Activated CD4-positive, CD25-positive, alpha-beta regulatory T cell treated with anti-CD3 and anti-CD28 coated beads, Interleukin-2, amount 50 U/mL, for 16 hours (primary cell): ENCODE data around the gene D2HGDH.
"Not testable (repeated sequence)": the region's sequence is repeated elsewhere in the genome, so short reads cannot be mapped to it uniquely, and the experiment has no call there.

Source experiments
- DNase-seq: peaks from one replicate; pipeline ENCODE4 v3.0.0-alpha.2; 2020; ENCODE audit warnings: low read depth, low spot score

Gene D2HGDH

DNA sequence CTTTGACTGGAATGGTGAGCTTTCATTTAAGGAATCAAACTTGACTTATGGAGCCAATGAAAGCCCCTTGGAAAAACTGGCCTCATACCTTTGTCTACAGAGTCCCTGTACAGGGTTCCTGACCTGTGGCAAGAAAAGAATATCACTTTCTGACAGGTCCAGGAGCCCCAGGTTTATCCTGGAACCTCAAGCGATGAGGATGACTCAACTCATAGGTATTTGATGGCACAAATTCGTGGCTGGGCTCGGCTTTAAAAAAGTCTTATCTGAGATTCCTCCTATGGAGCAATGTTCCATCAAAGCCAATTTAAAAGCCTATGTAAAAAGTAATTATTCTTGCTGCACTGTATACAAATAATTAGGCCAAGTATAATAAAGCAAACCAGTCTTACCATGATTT, 57.0 kb downstream of the D2HGDH start:
- DNase-seq = not testable (repeated sequence)

DNA sequence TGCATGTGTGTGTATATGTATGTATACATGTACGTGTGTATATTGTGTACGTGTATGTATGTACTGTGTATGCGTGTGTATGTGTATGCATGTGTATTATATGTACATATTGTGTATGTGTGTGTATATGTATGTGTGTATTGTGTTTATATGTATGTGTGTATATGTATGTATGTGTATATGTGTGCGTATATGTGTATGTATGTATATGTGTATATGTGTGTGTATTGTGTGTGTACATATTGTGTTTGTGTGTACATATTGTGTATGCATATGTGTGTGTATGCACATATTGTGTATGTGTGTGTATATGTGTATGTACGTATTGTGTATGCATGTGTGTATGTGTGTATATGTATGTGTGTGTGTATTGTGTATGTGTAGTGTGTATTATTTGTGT, 59.0 kb downstream of the D2HGDH start:
- no peak for DNase-seq

DNA sequence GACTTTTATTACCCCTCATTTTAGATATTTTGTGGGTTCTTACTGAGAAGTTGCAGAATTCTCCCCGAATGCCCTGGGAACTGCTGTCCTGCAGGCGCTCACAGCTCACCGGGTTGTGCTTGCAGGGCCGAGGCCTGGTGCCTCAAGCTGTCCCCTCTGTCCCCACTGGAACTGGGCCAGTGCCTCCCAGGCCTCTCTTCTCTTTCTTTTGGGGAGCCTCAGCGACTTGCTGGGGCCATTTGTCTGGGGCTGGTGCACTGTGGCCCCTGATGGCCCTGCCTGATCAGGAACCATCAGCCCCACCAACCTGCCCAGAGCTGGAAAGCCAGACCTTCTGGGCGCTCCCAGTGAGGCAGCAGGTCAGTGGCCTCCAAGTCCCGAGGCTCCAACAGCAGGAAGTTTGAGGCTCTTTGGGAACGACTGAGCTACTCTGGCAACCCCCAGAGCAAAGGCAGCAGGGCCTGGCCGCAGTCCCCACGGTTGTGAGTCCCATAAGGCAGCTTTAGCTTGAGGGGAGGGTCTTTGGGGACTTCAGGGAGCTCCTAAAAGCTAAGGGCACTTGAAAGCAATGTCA, 59.9 kb downstream of the D2HGDH start:
- no peak for DNase-seq

DNA sequence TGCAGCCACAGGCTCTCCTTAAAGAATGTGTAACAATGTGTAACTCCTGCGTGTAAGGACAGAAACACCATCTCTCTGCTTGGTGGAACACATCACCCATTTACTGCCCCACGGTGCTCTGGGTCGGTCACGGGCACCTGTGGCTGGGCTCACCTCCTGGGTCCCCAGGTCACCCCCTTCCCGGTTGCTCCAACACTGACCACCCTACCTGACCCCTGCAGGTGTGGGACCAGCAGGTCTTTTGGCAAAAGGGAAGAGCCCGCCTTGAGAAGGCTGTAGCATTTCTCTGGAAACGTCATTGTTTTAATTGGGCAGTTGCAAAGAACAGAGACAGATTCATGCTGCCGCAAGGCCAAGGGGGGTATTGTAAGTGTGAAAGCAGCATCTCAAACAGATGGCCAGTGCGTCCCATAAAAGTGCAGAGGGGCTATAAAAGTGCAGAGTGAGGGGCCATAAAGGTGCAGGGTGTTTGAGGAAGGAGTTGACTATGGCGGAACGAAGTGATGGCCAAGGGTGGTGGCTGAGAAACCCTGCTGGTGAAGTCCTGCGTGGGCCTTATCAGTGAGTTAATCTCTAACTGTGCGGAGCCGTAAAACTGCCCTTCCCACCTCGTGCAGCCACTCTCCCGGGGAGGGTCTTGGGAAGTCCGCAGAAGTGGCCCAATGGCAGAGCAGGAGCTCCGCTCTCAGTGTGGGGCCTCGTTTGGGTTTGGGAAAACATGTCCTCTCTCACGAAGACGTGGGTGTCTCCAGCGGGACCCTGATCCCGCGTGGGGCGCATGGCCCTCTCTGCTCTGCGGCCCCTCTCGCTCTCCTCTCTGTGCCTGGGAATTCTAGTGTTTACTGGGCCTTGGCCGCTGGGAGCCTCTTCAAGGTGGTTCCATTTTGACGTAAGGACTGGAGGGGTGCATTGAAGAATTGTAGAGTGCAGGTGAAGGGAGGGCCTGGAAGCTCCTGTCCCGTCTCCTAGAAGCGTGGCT, 60.9 kb downstream of the D2HGDH start:
- no peak for DNase-seq

DNA sequence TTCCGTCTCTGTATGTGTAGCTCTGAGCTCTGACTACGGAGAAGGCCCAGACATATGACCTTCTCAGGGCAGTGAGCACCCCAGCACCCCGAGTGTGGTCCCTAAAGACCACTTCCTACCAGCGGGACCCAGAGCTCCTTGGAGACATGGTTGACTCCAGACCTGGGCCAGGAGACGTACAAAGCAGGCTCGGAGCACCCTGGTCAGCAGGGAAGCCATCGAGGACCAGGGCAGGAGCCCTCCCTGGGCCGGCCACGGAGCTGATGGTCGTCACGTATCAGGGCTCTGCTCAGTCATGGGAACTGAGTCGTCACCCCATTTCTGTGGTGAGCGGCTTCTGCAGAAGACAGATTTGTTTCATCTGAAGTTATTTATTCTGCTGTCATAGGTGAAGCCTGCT, 61.8 kb downstream of the D2HGDH start:
- no peak for DNase-seq

DNA sequence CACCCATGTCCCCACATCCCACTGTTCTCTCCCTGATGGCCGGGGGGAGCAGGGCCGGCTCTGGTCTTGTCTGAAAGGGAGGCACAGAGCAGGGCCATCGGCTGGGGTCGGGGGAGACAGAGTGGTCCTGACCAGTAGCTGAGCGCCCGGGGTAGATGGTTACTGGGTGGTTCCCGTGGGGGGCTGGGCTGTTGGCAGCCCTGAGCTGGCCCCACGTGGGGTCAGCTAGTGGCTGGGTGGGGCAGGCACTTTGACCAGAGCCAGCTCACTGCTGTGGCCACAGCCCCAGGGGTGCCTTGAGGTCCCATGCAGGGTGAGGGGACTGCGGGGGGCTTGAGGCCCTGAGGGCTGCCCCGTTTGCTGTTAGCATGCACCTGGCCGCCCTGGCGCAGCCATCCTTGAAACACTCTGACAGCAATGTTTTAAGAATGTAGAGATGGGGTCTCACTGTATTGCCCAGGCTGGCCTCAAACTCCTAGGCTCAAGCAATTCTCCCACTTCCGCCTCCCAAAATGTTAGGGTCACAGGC, 62.2 kb downstream of the D2HGDH start:
- DNase-seq = no peak

DNA sequence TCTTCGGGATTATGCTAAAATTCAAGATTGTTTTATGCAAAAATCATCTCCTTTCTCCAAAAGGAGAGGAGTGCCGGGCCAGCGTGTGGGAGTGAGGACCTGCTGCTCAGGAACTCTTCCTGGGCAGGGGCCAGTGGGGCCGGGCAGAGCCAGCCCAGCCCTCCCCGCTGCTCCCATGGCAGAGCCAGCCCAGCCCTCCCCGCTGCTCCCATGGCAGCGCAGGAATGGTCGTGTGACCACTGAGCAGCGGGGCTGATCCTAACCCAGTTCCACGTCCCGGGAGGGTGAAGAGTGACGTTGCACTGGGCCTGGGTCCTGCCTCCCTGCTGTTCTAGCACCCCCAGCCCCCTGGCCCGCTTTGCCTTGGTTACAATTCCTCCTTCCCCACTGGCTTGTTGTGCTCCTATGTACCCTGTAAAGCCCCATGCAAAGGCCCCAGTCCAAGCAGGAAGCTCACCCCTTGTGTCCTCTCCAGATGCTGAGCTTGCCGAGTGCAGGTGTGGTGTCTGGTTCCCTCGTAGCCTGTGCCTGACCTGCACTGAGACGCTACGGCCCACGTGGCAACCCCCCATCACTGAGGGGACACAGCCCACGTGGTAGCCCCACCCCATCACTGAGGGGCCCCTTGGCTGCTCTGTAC, 63.1 kb downstream of the D2HGDH start:
- no peak for DNase-seq

DNA sequence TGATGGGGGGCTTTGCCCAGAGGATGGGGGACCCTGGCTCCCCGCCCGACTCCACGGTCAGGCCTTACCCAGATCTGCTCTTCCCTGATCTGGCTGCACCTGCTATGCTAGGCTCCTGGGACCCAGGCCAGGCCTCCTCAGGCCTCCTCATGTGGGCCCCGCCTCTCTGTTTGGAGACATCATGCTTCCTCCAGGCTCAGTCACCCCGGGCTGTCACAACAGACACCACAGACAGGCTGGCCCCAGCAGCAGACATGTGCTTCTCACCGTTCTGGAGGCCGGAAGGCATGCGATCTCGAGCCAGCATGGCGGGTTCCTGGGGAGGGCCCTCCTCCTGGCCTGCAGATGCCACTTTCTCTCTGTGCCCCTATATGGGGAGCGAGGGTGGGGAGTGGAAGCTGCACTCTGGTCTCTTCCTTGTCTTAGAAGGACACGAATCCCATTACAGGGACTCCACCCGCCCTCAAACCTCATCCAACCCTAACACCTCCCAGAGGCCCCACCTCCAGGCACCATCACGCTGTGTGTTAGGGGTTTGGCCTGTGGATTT, 63.7 kb downstream of the D2HGDH start:
- DNase-seq = no peak

DNA sequence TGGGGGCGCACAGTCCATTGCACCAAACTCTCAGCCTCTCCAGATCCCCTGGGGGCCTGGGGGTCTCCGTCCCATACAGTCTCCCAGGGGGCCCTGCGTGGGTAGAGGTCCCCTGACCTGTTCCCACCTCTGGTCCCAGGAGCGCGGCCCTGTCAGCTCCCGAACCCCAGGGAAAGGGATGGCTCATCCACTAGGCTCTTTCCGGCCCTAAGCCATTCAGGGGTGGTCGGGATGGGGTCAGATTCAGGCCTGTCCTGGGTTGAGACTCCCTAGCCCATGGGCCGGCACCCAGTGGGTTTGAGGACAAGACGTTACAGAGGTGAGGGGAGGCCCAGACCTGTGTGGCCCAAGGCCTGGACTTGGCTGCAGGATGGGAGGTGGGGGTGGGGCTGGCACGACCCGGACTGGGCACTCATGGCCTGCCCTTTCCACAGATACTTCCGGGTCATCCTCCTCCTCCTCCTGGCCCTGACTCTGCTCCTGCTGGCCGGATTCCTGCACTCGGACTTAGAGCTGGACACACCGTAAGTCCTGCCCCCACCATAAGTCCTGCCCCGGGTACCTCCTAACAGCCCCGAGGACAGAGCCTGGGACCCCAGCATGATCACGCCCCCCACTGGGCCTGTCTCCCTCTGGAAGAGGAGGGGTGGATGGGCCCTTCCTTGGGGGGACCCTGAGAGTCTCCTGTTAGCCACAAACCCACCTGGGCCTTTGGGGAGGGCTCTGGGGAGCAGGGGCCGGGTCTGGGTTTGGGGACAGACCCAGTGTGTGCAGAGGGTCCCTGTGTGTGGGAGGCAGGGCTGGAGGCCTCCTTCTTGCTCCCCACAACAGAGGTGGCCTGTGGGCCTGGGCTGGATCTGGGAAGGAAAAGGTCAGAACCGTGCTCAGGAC, 64.4 kb downstream of the D2HGDH start:
- no peak for DNase-seq

DNA sequence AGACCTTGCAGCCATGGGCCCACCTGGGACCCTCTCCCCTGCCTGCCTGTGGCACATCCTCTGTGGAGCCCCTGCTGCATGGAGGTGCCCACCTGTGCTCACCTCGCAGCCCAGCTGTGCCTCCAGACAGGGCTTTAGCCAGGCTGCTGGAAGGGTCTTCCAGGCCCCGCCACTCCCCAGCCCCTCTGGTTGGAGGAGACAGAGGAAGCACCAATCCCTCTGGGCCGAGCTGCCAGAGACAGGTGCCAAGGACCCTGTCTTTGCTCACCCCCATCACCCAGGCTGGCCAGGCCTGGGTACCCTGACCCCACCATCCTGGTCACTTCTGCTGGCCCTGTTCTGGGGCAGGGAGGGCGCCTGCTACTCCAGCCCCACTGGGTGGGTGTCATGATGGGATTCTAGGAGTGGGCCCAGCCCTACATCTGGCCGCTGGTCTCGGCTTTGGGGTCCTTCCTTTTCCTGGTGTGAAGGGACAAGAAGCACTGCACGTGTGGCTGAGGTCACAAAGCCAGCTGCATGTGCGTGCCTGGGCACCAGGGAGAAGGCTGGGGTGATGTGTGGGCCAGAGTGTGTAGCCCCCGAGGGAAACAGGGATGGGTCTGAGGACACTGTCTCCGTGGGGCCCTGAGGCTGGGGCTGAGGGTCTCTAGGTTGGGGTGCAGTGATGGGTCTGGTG, 65.2 kb downstream of the D2HGDH start:
- DNase-seq = no peak

DNA sequence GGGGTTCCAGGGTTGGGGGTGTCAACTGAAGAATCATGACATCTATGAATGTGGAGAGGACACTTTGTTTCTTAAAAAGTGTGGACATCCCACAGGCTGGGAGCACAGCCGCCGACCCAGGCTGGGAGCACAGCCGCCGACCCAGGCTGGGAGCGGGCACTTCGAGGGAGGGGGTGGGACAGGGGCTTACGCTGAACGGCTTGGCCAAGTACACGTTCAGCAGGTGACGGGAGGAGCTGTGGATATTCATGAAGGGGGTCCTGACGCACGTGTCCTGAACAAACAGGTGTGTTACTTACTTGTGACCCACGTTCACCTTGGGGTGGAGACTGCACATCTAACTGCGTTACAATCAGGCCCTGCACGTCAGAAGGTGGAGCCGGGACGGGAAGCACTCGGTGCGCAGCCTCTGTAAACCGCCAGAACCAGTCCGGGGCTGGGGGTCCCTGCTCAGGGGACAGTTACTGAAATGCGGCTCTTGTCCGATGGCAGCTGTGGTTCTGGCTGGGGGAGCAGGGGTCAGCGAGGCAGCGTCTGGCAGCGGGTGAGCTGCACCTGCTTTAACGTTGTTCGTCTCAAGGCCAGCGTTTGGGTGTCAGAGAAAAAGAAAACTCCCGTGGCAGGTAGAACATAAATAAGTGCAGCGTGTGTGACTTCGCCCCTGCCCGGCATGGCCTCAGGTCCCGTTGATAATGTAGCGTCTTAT, 65.9 kb downstream of the D2HGDH start:
- DNase-seq = not testable (repeated sequence)

DNA sequence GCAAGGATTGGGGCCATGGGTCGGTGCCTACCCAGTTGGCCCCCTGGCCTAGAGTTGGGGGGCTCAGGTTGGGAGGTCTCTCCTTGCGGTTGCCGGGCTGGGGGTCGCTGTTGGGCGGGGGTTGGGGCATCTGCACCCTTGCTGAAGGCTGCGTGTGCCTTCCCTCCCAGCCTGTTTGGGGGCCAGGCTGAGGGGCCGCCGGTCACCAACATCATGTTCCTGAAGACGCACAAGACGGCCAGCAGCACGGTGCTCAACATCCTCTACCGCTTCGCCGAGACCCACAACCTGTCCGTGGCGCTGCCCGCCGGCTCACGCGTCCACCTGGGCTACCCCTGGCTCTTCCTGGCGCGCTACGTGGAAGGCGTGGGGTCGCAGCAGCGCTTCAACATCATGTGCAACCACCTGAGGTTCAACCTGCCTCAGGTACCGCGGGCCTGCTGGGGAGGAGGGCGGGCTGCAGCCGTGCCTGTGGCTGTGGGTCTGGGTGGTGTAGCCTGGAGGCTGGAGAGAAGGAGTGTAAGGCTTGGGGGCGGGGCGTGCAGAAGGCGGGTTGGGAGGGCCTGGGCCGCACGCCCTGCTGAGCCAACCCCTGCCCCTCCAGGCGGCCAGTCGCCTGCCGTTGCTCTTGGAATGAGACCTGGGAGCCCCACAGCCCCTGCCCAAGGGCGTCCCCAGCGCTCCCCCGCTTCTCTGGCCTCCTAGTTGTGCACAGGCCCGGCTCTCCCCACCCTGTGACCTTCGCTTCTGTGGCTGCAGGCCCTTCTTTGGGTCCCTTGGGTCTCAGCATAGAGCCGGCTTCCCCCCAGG, 67.4 kb downstream of the D2HGDH start:
- DNase-seq = no peak

DNA sequence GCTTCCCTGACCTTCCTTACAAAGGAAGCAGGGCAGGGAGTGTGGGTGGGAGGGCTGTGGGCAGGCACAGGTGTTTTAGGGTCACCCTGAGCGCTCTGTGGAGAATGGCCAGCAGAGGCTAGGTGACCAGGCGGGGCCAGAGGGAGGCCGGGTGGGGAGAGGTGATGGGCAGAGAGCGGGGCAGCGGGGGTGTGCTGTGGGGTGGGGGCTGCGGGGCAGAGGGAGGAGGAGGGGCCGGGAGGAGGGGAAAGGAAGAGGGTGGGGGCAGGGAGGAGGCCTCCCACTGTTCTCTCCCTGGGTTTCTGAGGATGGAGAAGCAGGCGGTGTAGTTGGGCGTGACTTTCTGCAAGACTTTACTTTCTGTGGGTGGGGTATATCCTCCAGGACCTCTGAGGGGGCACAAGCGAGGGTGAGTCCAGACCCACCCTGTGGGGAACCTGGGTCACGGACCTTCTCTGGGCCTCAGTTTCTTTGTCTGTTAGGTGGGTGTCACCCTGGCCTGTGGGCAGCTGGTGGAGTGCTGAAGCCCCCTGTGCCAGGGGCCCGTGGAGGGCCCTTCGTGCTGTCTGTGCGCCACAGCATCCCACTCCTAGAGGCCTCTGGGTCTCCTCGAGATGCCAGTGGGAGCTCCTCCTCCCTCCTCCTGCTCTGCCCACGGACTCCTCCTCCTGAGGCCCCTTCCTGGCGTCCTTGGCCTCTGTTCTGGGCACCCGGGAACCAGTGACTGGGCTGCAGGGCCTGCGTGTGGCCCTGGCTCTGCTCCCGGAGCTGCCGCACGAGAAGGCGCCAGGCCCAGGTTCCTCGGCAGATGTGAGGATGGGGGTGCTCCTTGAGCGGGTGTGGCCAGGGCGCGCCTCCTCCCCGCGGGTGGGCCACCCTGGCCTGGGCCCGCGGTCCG, 68.2 kb downstream of the D2HGDH start:
- DNase-seq = no peak

DNA sequence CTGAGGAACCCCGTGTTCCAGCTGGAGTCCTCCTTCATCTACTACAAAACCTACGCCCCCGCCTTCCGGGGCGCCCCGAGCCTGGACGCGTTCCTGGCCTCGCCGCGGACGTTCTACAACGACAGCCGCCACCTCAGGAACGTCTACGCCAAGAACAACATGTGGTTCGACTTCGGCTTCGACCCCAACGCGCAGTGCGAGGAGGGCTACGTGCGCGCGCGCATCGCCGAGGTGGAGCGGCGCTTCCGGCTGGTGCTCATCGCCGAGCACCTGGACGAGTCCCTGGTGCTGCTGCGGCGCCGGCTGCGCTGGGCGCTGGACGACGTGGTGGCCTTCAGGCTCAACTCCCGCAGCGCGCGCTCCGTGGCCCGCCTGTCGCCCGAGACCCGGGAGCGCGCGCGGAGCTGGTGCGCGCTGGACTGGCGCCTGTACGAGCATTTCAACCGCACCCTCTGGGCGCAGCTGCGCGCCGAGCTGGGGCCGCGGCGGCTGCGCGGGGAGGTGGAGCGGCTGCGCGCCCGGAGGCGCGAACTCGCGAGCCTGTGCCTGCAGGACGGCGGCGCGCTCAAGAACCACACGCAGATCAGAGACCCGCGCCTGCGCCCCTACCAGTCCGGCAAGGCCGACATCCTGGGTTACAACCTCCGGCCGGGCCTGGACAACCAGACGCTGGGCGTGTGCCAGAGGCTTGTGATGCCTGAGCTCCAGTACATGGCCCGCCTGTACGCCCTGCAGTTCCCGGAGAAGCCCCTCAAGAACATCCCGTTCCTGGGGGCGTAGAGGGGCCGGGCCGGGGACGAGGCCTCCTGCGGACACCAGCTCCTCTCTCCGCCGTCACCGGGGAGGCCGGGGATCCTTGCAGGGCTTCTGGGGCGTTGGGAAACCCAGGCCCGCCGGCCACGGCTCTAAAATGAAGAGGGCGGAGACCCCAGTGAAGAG, 69.2 kb downstream of the D2HGDH start:
- no peak for DNase-seq

DNA sequence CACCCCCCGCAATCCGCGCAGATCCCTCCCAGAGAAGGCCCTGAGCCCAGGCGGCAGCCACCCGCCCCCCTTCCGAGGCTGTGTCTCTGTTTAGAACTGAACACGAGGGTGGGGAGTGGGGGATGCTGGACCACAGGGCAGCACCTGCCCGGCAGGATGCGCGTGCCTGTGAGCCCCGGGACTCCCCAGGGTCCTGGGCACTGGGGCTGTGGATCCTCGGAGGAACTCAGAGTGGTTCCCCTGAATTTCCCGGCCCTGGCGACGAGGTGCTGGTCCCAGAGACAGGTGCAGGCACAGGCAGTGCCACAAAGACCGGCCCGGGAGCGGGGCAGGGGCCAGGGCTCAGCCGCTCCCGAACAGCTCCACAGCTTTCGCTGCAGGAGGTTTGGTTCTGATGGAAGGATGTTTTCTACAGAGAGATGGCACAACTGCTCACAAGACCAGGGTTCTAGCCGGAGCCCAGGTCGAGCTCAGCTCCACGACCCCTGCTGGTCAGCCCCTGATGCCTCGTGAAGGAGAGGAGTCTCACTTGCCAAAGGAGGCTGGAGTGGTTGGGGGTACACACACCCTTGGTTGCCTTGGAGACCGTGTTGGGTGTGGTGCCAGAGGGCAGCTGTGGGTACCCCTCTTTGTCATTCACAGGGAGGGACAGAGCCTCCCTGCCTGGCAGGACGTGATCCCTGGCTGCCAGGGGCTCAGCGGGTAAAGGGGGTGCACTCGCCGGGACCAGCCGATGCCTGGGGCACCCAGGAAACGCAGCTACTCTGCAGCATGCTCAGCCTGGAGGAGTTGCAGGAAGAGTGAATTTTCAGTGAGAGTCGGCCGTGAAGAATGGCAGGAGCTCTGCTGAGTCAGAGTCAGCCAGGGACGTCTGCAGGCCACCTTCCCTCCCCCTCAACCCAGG, 70.1 kb downstream of the D2HGDH start:
- no peak for DNase-seq

DNA sequence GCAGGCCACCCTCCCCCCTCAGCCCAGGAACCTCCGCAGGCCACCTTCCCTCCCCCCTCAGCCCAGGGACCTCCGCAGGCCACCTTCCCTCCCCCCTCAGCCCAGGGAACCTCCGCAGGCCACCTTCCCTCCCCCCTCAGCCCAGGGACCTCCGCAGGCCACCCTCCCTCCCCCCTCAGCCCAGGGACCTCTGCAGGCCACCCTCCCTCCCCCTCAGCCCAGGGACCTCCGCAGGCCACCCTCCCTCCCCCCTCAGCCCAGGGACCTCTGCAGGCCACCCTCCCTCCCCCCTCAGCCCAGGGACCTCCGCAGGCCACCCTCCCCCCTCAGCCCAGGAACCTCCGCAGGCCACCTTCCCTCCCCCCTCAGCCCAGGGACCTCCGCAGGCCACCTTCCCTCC, 71.8 kb downstream of the D2HGDH start:
- not testable (repeated sequence) for DNase-seq
